ENCODE results near the gene RPP14.
"Not testable (repeated sequence)": the region's sequence is repeated elsewhere in the genome, so short reads cannot be mapped to it uniquely, and the experiment has no call there.

RPP14 gene

DNA sequence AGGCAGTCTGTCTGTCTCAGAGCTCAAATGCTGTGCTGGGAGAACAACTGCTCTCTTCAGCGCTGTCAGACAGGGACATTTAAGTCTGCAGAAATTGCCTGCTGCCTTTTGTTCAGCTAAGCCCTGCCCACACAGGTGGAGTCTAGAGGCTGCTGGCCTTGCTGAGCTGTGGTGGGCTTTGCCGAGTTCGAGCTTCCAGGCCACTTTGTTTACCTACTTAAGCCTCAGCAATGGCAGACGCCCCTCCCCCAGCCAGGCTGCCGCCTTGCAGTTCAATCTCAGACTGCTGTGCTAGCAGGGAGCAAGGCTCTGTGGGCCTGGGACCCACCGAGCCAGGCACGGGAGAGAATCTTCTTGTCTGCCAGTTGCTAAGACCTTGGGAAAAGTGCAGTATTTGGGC, 25.0 kb upstream of the RPP14 start:
- H3K4me3 ChIP-seq (ENCODE audit: low read depth, low read length) = no peak overlapping the region
- no peak for TF ChIP-seq CTCF (IDR thresholded peaks at IDR 0.05; ENCODE audit: insufficient read depth, low read depth, low read length, missing control alignments)
- no peak for DNase-seq (ENCODE audit: low read depth)

DNA sequence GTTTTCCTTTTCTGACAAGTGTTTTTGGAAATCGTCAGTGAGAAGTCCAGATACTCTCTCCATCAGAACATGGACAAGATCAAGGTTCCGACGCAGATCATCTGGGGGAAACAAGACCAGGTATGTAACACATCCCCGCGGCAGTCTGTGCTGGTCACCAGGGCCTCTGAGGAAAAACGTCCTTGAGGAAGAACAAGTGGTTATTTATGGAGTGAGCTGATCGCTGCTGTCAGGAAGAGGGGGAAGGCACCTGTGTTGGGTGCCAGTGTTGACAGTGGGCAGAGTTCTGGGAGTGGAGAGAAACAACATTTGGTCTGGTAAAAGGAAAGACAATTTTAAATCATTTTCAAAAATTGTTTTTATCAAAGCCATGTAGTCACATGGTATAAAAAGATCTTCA, 20.7 kb upstream of the RPP14 start:
- no peak for DNase-seq (ENCODE audit: low read depth)
- H3K4me3 ChIP-seq (ENCODE audit: low read depth, low read length) = no peak overlapping the region
- TF ChIP-seq CTCF (IDR thresholded peaks at IDR 0.05; ENCODE audit: insufficient read depth, low read depth, low read length, missing control alignments) = no peak

- TF ChIP-seq CTCF (IDR thresholded peaks at IDR 0.05; ENCODE audit: insufficient read depth, low read depth, low read length, missing control alignments) = no peak
- no peak overlapping the region for H3K4me3 ChIP-seq (ENCODE audit: low read depth, low read length)
- DNase-seq (ENCODE audit: low read depth) = no peak
Measured at GRCh38 chr3:58287354-58287753, 18.7 kb upstream of the RPP14 start.

- DNase-seq (ENCODE audit: low read depth) = no peak
- no peak for TF ChIP-seq CTCF (IDR thresholded peaks at IDR 0.05; ENCODE audit: insufficient read depth, low read depth, low read length, missing control alignments)
- H3K4me3 ChIP-seq (ENCODE audit: low read depth, low read length) = no peak overlapping the region
Measured at GRCh38 chr3:58288011-58288728, 17.9 kb upstream of the RPP14 start.

DNA sequence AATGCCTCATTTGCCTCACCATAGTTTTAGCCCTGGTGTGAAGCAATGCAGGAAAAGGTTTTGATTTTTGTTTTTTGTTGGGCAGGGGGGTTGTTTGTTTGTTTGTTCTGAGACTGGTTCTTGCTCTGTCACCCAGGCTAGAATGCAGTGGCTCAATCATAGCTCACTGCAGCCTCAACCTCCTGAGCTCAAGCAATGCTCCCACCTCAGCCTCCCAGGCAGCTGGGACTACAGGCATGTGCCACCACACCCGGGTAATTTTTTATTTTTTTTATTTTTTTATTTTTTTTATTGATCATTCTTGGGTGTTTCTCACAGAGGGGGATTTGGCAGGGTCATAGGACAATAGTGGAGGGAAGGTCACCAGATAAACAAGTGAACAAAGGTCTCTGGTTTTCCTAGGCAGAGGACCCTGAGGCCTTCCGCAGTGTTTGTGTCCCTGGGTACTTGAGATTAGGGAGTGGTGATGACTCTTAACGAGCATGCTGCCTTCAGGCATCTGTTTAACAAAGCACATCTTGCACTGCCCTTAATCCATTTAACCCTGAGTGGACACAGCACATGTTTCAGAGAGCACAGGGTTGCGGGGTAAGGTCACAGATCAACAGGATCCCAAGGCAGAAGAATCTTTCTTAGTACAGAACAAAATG, 17.0 kb upstream of the RPP14 start:
- H3K4me3 ChIP-seq (ENCODE audit: low read depth, low read length); DNase-seq (ENCODE audit: low read depth): not testable (repeated sequence)

DNA sequence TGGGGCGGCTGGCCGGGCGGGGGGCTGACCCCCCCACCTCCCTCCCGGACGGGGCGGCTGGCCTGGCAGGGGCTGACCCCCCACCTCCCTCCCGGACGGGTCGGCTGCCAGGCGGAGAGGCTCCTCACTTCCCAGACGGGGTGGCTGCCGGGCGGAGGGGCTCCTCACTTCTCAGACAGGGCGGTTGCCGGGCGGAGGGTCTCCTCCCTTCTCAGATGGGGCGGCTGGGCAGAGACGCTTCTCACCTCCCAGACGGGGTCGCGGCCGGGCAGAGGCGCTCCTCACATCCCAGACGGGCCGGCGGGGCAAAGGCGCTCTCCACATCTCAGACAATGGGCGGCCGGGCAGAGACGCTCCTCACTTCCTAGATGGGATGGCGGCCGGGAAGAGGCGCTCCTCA, 15.6 kb upstream of the RPP14 start:
- not testable (repeated sequence) for H3K4me3 ChIP-seq (ENCODE audit: low read depth, low read length); DNase-seq (ENCODE audit: low read depth)

GRCh38 chr3:58291671-58292338, 14.2 kb upstream of the RPP14 start:
- no peak for DNase-seq (ENCODE audit: low read depth)
- H3K4me3 ChIP-seq (ENCODE audit: low read depth, low read length) = no peak overlapping the region
- no peak for TF ChIP-seq CTCF (IDR thresholded peaks at IDR 0.05; ENCODE audit: insufficient read depth, low read depth, low read length, missing control alignments)

- H3K4me3 ChIP-seq (ENCODE audit: low read depth, low read length) = no peak overlapping the region
- no peak for DNase-seq (ENCODE audit: low read depth)
- no peak for TF ChIP-seq CTCF (IDR thresholded peaks at IDR 0.05; ENCODE audit: insufficient read depth, low read depth, low read length, missing control alignments)
Measured at GRCh38 chr3:58292866-58293265, 13.2 kb upstream of the RPP14 start.

All from GM12865 (cell line).